NB4 (cell line): Measurements from ENCODE around the gene HTR1E.
"Not testable (repeated sequence)": the region's sequence is repeated elsewhere in the genome, so short reads cannot be mapped to it uniquely, and the experiment has no call there.

Experiments used
- MYC ChIP-seq: IDR thresholded peaks from 2 replicates; pipeline ENCODE4 v1.6.1; 2011; ENCODE audit warnings: low read depth, low read length
- POLR2A ChIP-seq: IDR thresholded peaks from 2 replicates; pipeline ENCODE4 v1.6.1; 2011; ENCODE audit warnings: mild to moderate bottlenecking; ENCODE audit not compliant: insufficient read length; ENCODE audit errors: extremely low read depth
- TF ChIP-seq, protein P1 (sequence below): IDR thresholded peaks from one replicate; pipeline ENCODE4 v1.5.1; 2012; ENCODE audit warnings: low read depth, low read length
- TF ChIP-seq, protein P2 (sequence below): IDR thresholded peaks from 2 replicates; pipeline ENCODE4 v1.6.1; 2011; ENCODE audit warnings: low read depth, low read length

- TF ChIP-seq, protein P1, sequence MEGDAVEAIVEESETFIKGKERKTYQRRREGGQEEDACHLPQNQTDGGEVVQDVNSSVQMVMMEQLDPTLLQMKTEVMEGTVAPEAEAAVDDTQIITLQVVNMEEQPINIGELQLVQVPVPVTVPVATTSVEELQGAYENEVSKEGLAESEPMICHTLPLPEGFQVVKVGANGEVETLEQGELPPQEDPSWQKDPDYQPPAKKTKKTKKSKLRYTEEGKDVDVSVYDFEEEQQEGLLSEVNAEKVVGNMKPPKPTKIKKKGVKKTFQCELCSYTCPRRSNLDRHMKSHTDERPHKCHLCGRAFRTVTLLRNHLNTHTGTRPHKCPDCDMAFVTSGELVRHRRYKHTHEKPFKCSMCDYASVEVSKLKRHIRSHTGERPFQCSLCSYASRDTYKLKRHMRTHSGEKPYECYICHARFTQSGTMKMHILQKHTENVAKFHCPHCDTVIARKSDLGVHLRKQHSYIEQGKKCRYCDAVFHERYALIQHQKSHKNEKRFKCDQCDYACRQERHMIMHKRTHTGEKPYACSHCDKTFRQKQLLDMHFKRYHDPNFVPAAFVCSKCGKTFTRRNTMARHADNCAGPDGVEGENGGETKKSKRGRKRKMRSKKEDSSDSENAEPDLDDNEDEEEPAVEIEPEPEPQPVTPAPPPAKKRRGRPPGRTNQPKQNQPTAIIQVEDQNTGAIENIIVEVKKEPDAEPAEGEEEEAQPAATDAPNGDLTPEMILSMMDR = not testable (repeated sequence)
- TF ChIP-seq, protein P2, sequence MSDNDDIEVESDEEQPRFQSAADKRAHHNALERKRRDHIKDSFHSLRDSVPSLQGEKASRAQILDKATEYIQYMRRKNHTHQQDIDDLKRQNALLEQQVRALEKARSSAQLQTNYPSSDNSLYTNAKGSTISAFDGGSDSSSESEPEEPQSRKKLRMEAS = not testable (repeated sequence)
- not testable (repeated sequence) for TF ChIP-seq MYC, POLR2A
Observed at GRCh38 chr6:87002391-87002790, 65.1 kb downstream of the HTR1E start.
